ENCODE results near the gene NIPSNAP2.
"Not testable (repeated sequence)": the region's sequence is repeated elsewhere in the genome, so short reads cannot be mapped to it uniquely, and the experiment has no call there.

NIPSNAP2 gene

GRCh38 chr7:56040730-56041129, 76.3 kb downstream of the NIPSNAP2 start:
- DNase-seq (ENCODE audit: low spot score), result no peak
- in situ Hi-C loops (cut with MboI; ENCODE audit: low sequenced_read_pairs, unreplicated experiment), result no loop called here
- TF ChIP-seq, protein P1, sequence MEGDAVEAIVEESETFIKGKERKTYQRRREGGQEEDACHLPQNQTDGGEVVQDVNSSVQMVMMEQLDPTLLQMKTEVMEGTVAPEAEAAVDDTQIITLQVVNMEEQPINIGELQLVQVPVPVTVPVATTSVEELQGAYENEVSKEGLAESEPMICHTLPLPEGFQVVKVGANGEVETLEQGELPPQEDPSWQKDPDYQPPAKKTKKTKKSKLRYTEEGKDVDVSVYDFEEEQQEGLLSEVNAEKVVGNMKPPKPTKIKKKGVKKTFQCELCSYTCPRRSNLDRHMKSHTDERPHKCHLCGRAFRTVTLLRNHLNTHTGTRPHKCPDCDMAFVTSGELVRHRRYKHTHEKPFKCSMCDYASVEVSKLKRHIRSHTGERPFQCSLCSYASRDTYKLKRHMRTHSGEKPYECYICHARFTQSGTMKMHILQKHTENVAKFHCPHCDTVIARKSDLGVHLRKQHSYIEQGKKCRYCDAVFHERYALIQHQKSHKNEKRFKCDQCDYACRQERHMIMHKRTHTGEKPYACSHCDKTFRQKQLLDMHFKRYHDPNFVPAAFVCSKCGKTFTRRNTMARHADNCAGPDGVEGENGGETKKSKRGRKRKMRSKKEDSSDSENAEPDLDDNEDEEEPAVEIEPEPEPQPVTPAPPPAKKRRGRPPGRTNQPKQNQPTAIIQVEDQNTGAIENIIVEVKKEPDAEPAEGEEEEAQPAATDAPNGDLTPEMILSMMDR (IDR thresholded peaks at IDR 0.05; ENCODE audit: borderline replicate concordance, control extremely low read depth, extremely low read depth, insufficient read depth, missing control alignments), result no peak

GRCh38 chr7:56045758-56046157, 81.4 kb downstream of the NIPSNAP2 start:
- in situ Hi-C loops (cut with MboI; ENCODE audit: low sequenced_read_pairs, unreplicated experiment); DNase-seq (ENCODE audit: low spot score): not testable (repeated sequence)

GRCh38 chr7:56046721-56047445, 82.5 kb downstream of the NIPSNAP2 start:
- DNase-seq (ENCODE audit: low spot score), result no peak
- TF ChIP-seq, protein P1 (IDR thresholded peaks at IDR 0.05; ENCODE audit: borderline replicate concordance, control extremely low read depth, extremely low read depth, insufficient read depth, missing control alignments), result no peak
- in situ Hi-C loops (cut with MboI; ENCODE audit: low sequenced_read_pairs, unreplicated experiment), result no loop called here

DNA sequence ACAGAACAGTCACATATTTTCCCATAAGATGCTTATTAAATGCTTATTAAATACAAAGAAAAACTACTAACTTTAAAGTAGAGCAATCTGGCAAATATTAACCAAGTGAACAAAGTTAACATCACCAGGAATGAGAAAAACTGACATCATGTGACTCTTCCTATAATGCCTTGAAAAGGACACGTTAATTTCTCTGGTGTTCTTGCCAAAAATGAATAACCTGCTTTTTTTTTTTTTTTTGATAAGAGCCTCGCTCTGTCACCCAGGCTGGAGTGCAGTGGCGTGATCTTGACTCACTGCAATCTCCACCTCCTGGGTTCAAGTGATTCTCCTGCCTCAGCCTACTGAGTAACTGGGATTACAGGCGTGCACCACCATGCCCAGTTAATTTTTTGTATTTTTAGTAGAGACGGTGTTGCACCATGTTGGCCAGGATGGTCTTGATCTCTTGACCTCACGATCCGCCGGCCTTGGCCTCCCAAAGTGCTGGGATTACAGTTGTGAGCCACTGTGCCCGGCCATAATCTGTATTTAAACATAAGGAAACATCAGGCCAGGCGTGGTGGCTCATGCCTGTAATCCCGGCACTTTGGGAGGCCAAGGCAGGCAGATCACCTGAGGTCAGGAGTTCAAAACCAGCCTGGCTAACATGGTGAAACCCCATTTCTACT, 83.2 kb downstream of the NIPSNAP2 start:
- in situ Hi-C loops (cut with MboI; ENCODE audit: low sequenced_read_pairs, unreplicated experiment), result not testable (repeated sequence)

GRCh38 chr7:56048245-56048644, 83.9 kb downstream of the NIPSNAP2 start:
- TF ChIP-seq, protein P1 (IDR thresholded peaks at IDR 0.05; ENCODE audit: borderline replicate concordance, control extremely low read depth, extremely low read depth, insufficient read depth, missing control alignments), result no peak
- DNase-seq (ENCODE audit: low spot score), result no peak
- in situ Hi-C loops (cut with MboI; ENCODE audit: low sequenced_read_pairs, unreplicated experiment), result no loop called here

More for the DNA sequence above, 83.2 kb downstream of the NIPSNAP2 start:
- not testable (repeated sequence) for DNase-seq (ENCODE audit: low spot score)

- in situ Hi-C loops (cut with MboI; ENCODE audit: low sequenced_read_pairs, unreplicated experiment); DNase-seq (ENCODE audit: low spot score): not testable (repeated sequence)
Observed at GRCh38 chr7:56048763-56049162, 84.4 kb downstream of the NIPSNAP2 start.
